ENCODE results near the gene DCAF12. TPM values are rescaled to one million over a fixed set of nuclear protein-coding genes. Genes with fewer than 3 reads are reported as not detected.

Gene DCAF12
- total and polyA plus RNA-seq, 2 donors (not counting 1 experiment from before 2014, with no cell fraction given), result 1.1 to 1.9 TPM

GRCh38 chr9:34059281-34059680 is 67.2 kb downstream of the DCAF12 start:
- CTCF ChIA-PET, result no interaction called here

More at GRCh38 chr9:34059281-34059680, 67.2 kb downstream of the DCAF12 start:
- Mint-ChIP-seq H3K9me3 (ENCODE audit: insufficient read depth) (no peaks in the 10 kb centered on the region), H3K27ac (no peak overlapping the region), H3K4me1 (no peaks in the 10 kb centered on the region), H3K27me3 (peaks cover 6% of the 10 kb centered on the region), H3K4me3 (no peak overlapping the region)
- intact Hi-C loops (cut with micrococcal nuclease), result no loop called here
- no peaks in the 10 kb centered on the region for H3K79me2 ChIP-seq (ENCODE audit: control insufficient read depth, insufficient read depth, low read length)
- no peak overlapping the region for H3K4me3 ChIP-seq (ENCODE audit: control extremely low read depth in 1 of 5, extremely low read depth in 1 of 5, insufficient read depth in 1 of 5, low read depth in 2 of 5, low read length in 4 of 5)
- no peaks in the 10 kb centered on the region for H3K9me3 ChIP-seq (ENCODE audit: control extremely low read depth in 1 of 3, control insufficient read depth in 2 of 3, insufficient read depth in 1 of 3, low read length in 2 of 3)
- no peak for TF ChIP-seq EZH2 (IDR thresholded peaks at IDR 0.05; ENCODE audit: borderline replicate concordance, insufficient read depth, low read depth, low read length, poor library complexity, severe bottlenecking)
- no peak for TF ChIP-seq CTCF (IDR thresholded peaks at IDR 0.05)
- no peak overlapping the region for H2AFZ ChIP-seq (ENCODE audit: insufficient read depth, low read depth, low read length, poor library complexity, severe bottlenecking)
- H3K27me3 ChIP-seq (replicated peaks in 1 of 4; ENCODE audit: control extremely low read depth in 1 of 4, control insufficient read depth in 3 of 4, insufficient read depth in 4 of 4, low read length in 3 of 4), result peaks cover 0 to 7% (median 3%) of the 10 kb centered on the region in 4 experiments
- POLR2A ChIA-PET, result no interaction called here
- H4K20me1 ChIP-seq (ENCODE audit: control insufficient read depth, insufficient read depth, low read length, poor library complexity, severe bottlenecking), result no peaks in the 10 kb centered on the region
- DNase-seq (no peak), ATAC-seq (ENCODE audit: low read depth) (no peak)
- no peaks in the 10 kb centered on the region for H3K4me1 ChIP-seq (ENCODE audit: control insufficient read depth in 2 of 2, insufficient read depth in 2 of 2, low read length in 2 of 2)
- no peaks in the 10 kb centered on the region for H3K36me3 ChIP-seq (replicated peaks in 1 of 2; ENCODE audit: control extremely low read depth in 1 of 2, control insufficient read depth in 1 of 2, extremely low read depth in 1 of 2, insufficient read depth in 2 of 2, low read length in 1 of 2)
- H3K4me2 ChIP-seq (replicated peaks; ENCODE audit: low read depth, low read length, poor library complexity, severe bottlenecking), result no peak overlapping the region
- no peak overlapping the region for H3K27ac ChIP-seq (ENCODE audit: low read length in 2 of 2)
- H3K9ac ChIP-seq (ENCODE audit: low read length), result no peak overlapping the region
- WGBS (ENCODE audit: insufficient coverage), result 100% methylated on average over 1 of the region's 3 CpGs
